ENCODE measurements around the gene CIB2. TPM values are rescaled to one million over a fixed set of nuclear protein-coding genes. Genes with fewer than 3 reads are reported as not detected.
A peak's percentile ranks its signal among the peaks of the same experiment; 100 is the strongest.

CIB2 gene
- total RNA-seq, 2 donors from 2014 or later = 16.7 to 23.0 TPM

DNA sequence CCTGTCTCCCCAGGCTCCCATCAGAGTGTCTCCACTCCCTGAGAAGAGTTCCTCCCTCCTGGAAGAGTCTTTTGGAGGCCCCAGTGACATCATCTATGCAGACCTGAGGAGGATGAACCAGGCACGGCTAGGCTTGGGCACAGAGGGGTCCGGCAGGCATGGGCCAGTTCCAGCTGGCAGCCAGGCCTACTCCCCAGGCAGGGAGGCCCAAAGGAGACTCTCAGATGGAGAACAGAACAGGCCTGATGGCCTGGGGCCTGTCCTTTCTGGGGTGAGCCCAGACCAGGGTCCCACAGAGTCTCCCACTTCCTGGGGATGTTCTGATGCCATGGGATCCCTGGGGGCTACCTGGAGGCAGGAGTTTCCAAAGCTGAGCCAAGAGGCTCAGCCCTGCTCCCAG, 30.4 kb downstream of the CIB2 start:
- Histone ChIP-seq H3K27ac (no peak overlapping the region), H3K4me1 (replicated peaks) (no peaks in the 10 kb centered on the region), H3K9me3 (no peaks in the 10 kb centered on the region), H3K27me3 (replicated peaks; ENCODE audit: insufficient read depth) (no peaks in the 10 kb centered on the region), H3K4me3 (no peak overlapping the region), H3K36me3 (no peaks in the 10 kb centered on the region)
- TF ChIP-seq POLR2A (IDR thresholded peaks at IDR 0.05) (no peak), POLR2AphosphoS5 (IDR thresholded peaks at IDR 0.05) (no peak), CTCF (IDR thresholded peaks at IDR 0.05) (no peak)
- DNase-seq (ENCODE audit: low spot score) = no peak
- 64% methylated on average over 2 of the region's 2 CpGs for WGBS
- intact Hi-C loops (cut with DNase I) = loop anchor here (5.0 kb wide), 1 partner anchor 94 kb away; no protein-coding TSS in a partner anchor

DNA sequence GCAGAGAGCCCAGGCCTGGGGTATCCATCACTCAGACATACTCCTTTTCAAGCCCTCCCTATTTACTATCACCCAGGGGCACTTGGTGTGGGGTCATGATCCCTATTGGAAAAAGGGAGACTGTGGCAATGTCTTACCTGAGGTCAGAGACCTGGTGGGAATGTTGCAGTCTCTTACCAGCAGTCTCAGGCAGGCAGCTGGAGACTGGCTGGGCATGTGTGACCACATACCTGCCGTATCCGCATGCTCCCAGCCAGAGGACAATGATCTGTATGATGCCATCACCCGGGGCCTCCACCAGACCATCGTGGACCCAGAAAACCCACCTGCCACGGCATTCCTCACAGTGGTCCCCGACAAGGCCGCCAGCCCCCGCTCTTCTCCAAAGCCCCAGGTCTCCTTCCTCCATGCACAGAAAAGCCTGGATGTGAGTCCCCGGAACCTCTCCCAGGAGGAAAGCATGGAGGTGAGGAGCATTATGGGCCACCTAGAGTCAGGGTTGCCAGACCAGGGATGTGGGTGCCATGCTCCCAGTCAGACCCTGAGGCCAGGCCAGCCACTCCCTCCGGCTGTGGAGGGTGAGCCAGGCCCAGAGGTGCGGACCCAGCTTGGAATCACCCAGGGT, 33.0 kb downstream of the CIB2 start:
- intact Hi-C loops (cut with DNase I) = no loop called here
- 92% methylated on average over 11 of the region's 11 CpGs for WGBS
- H3K36me3 ChIP-seq = no peaks in the 10 kb centered on the region
- no peaks in the 10 kb centered on the region for H3K4me1 ChIP-seq (replicated peaks)
- no peak for TF ChIP-seq CTCF (IDR thresholded peaks at IDR 0.05)
- TF ChIP-seq POLR2A (IDR thresholded peaks at IDR 0.05) = no peak
- TF ChIP-seq POLR2AphosphoS5 (IDR thresholded peaks at IDR 0.05) = no peak
- no peak for DNase-seq (ENCODE audit: low spot score)
- H3K9me3 ChIP-seq = no peaks in the 10 kb centered on the region
- H3K4me3 ChIP-seq = no peak overlapping the region
- H3K27ac ChIP-seq = no peak overlapping the region
- H3K27me3 ChIP-seq (replicated peaks; ENCODE audit: insufficient read depth) = no peaks in the 10 kb centered on the region

- Histone ChIP-seq H3K4me3 (no peak overlapping the region), H3K4me1 (replicated peaks) (no peaks in the 10 kb centered on the region), H3K9me3 (no peaks in the 10 kb centered on the region), H3K27ac (no peak overlapping the region), H3K27me3 (replicated peaks; ENCODE audit: insufficient read depth) (no peaks in the 10 kb centered on the region), H3K36me3 (no peaks in the 10 kb centered on the region)
- WGBS = 92% methylated on average over 9 of the region's 9 CpGs
- TF ChIP-seq CTCF (IDR thresholded peaks at IDR 0.05) (no peak), POLR2AphosphoS5 (IDR thresholded peaks at IDR 0.05) (no peak), POLR2A (IDR thresholded peaks at IDR 0.05) (no peak)
- intact Hi-C loops (cut with DNase I) = no loop called here
- no peak for DNase-seq (ENCODE audit: low spot score)
These were observed 33.6 kb downstream of the CIB2 start for GRCh38 chr15:78097667-78098066.

GRCh38 chr15:78093242-78094020, 37.8 kb downstream of the CIB2 start:
- no peak for TF ChIP-seq POLR2A (IDR thresholded peaks at IDR 0.05)
- peak; percentile 20 for TF ChIP-seq POLR2AphosphoS5 (IDR thresholded peaks at IDR 0.05)
- WGBS = 34% methylated on average over 5 of the region's 5 CpGs
- H3K36me3 ChIP-seq = no peaks in the 10 kb centered on the region
- DNase-seq (ENCODE audit: low spot score) = no peak
- intact Hi-C loops (cut with DNase I) = no loop called here
- no peaks in the 10 kb centered on the region for H3K4me1 ChIP-seq (replicated peaks)
- H3K27ac ChIP-seq = no peak overlapping the region
- H3K9me3 ChIP-seq = no peaks in the 10 kb centered on the region
- no peaks in the 10 kb centered on the region for H3K27me3 ChIP-seq (replicated peaks; ENCODE audit: insufficient read depth)
- H3K4me3 ChIP-seq = no peak overlapping the region

GRCh38 chr15:78092261-78093041, 38.8 kb downstream of the CIB2 start, which contains the start of gene SH2D7:
SH2D7 (plus strand) TSS chr15:78092561; CDS start chr15:78092585, 24 bp downstream.
- no peaks in the 10 kb centered on the region for H3K36me3 ChIP-seq
- no peak for DNase-seq (ENCODE audit: low spot score)
- TF ChIP-seq POLR2A (IDR thresholded peaks at IDR 0.05) (no peak), POLR2AphosphoS5 (IDR thresholded peaks at IDR 0.05) (no peak), CTCF (IDR thresholded peaks at IDR 0.05) (no peak)
- H3K4me3 ChIP-seq = no peak within 1 kb of the TSS
- no peaks in the 10 kb centered on the region for H3K27me3 ChIP-seq (replicated peaks; ENCODE audit: insufficient read depth)
- intact Hi-C loops (cut with DNase I) = no loop called here
- H3K27ac ChIP-seq = no peak within 1 kb of the TSS
- H3K9me3 ChIP-seq = no peaks in the 10 kb centered on the region
- H3K4me1 ChIP-seq (replicated peaks) = no peaks in the 10 kb centered on the region
- 74% methylated on average over 11 of the region's 11 CpGs for WGBS

All from prostate gland (tissue), 2 donors.